Measurements from ENCODE around the gene NAXD.
"Not testable (repeated sequence)": the region's sequence is repeated elsewhere in the genome, so short reads cannot be mapped to it uniquely, and the experiment has no call there.

NAXD gene

DNA sequence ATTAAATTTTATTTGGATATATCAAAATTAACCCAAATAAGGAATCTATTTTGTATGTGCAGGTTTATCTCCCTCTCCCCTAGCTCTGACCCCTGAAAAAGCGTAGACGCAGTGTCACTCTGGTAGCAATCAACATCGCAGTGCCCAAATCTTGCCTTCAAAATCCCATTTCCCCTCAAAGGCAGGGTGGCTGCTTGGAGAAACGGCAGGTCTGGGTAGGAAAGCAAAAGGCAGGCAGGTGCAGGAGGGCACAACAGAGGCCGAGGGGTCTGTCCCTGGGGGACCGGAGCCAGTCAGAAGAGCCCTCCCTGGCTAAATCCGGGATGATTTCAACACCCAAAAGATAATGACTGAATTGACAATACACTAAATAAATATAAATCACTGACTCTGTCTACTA, 41.9 kb downstream of the NAXD start:
- H3K27ac ChIP-seq (ENCODE audit: low read depth, low read length): no peak overlapping the region
- no peak overlapping the region for H3K9ac ChIP-seq (ENCODE audit: low read length)
- no peak for TF ChIP-seq EZH2phosphoT487 (conservative IDR thresholded peaks at IDR 0.05; ENCODE audit: low read length)
- TF ChIP-seq, protein P1, sequence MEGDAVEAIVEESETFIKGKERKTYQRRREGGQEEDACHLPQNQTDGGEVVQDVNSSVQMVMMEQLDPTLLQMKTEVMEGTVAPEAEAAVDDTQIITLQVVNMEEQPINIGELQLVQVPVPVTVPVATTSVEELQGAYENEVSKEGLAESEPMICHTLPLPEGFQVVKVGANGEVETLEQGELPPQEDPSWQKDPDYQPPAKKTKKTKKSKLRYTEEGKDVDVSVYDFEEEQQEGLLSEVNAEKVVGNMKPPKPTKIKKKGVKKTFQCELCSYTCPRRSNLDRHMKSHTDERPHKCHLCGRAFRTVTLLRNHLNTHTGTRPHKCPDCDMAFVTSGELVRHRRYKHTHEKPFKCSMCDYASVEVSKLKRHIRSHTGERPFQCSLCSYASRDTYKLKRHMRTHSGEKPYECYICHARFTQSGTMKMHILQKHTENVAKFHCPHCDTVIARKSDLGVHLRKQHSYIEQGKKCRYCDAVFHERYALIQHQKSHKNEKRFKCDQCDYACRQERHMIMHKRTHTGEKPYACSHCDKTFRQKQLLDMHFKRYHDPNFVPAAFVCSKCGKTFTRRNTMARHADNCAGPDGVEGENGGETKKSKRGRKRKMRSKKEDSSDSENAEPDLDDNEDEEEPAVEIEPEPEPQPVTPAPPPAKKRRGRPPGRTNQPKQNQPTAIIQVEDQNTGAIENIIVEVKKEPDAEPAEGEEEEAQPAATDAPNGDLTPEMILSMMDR (IDR thresholded peaks at IDR 0.05; ENCODE audit: insufficient read depth, low read length, poor library complexity, severe bottlenecking): no peak
- no peaks in the 10 kb centered on the region; the same call in 1 of the 2 replicates for H4K20me1 ChIP-seq (ENCODE audit: low read depth, low read length)
- H3F3A ChIP-seq (ENCODE audit: insufficient read depth): no peaks in the 10 kb centered on the region; the same call in 1 of the 2 replicates
- H3K36me3 ChIP-seq (ENCODE audit: low read length): 0 out of 2 replicates have a peak, but pooled peaks cover 3% of the 10 kb centered on the region
- H3K27me3 ChIP-seq (ENCODE audit: low read length): no peaks in the 10 kb centered on the region
- no peak overlapping the region for H3K4me2 ChIP-seq (ENCODE audit: low read depth, low read length, poor library complexity, severe bottlenecking)
- H2AFZ ChIP-seq (ENCODE audit: low read depth, low read length, severe bottlenecking): no peak overlapping the region
- H3K79me2 ChIP-seq (ENCODE audit: insufficient read depth, low read length): peaks cover 5% of the 10 kb centered on the region; the same call in 1 of the 2 replicates
- H3K9me3 ChIP-seq (ENCODE audit: insufficient read depth, low read length): no peaks in the 10 kb centered on the region
- H3K4me3 ChIP-seq (ENCODE audit: insufficient read depth, low read length, poor library complexity, severe bottlenecking): no peak overlapping the region
- H3K9me2 ChIP-seq (replicated peaks; ENCODE audit: insufficient read depth, low read length): no peaks in the 10 kb centered on the region

DNA sequence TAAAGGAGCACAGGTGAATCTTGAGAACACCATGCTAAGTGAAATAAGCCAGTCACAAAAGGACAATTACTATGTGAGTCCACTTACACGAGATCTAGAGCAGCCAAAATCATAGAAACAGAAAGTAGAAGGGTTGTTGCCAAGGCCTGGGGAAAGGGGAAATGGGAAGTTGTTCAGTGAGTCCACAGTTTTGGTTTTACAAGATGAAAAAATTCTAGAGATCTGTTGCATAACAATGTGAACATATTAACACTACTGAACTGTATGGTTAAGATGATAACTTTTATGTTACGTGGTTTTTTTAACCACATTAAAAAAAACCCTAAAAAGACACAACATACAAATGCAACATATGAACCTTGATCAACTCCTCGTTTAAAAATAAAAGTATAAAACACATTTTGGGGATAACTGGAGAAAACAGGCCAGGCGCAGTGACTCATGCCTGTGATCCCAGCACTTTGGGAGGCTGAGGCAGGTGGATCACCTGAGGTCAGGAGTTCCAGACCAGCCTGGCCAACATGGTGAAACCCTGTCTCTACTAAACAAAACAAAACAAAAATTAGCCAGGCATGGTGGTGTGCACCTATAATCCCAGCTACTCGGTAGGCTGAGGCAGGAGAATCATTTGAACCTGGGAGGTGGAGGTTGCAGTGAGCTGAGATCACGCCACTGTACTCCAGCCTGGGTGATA, 43.0 kb downstream of the NAXD start:
- H3K4me3 ChIP-seq (ENCODE audit: insufficient read depth, low read length, poor library complexity, severe bottlenecking); H3F3A ChIP-seq (ENCODE audit: insufficient read depth); H3K27me3 ChIP-seq (ENCODE audit: low read length); H3K4me2 ChIP-seq (ENCODE audit: low read depth, low read length, poor library complexity, severe bottlenecking); H3K9me3 ChIP-seq (ENCODE audit: insufficient read depth, low read length); H3K9me2 ChIP-seq (replicated peaks; ENCODE audit: insufficient read depth, low read length); H3K9ac ChIP-seq (ENCODE audit: low read length); H4K20me1 ChIP-seq (ENCODE audit: low read depth, low read length); H3K79me2 ChIP-seq (ENCODE audit: insufficient read depth, low read length); H2AFZ ChIP-seq (ENCODE audit: low read depth, low read length, severe bottlenecking); H3K27ac ChIP-seq (ENCODE audit: low read depth, low read length): not testable (repeated sequence)
- H3K36me3 ChIP-seq (ENCODE audit: low read length): peaks cover 14% of the 10 kb centered on the region; the same call in 1 of the 2 replicates

DNA sequence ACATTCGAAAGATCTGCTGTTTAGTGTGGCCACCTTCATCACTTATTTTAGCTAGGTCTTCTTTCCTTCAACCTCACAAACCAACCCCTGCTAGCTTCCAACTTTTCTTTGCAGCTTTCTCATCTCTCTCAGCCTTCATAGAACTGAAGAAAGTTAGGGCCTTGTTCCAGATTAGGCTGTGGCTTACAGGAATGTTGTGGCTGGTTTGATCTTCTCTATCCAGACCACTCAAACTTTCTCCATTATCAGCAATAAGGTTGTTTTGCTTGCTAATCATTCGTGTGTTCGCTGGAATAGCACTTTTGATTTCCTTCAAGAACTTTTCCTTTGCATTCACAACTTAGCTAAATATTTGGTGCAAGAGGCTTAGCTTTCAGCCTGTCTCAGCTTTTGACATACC, 45.9 kb downstream of the NAXD start:
- H3K79me2 ChIP-seq (ENCODE audit: insufficient read depth, low read length): no peaks in the 10 kb centered on the region
- H3K27ac ChIP-seq (ENCODE audit: low read depth, low read length): no peak overlapping the region
- no peaks in the 10 kb centered on the region for H4K20me1 ChIP-seq (ENCODE audit: low read depth, low read length)
- H3K9ac ChIP-seq (ENCODE audit: low read length): no peak overlapping the region
- H3F3A ChIP-seq (ENCODE audit: insufficient read depth): no peaks in the 10 kb centered on the region; the same call in 1 of the 2 replicates
- H3K9me2 ChIP-seq (replicated peaks; ENCODE audit: insufficient read depth, low read length): no peaks in the 10 kb centered on the region
- TF ChIP-seq, protein P1 (IDR thresholded peaks at IDR 0.05; ENCODE audit: insufficient read depth, low read length, poor library complexity, severe bottlenecking): no peak
- TF ChIP-seq EZH2phosphoT487 (conservative IDR thresholded peaks at IDR 0.05; ENCODE audit: low read length): no peak
- no peaks in the 10 kb centered on the region for H3K9me3 ChIP-seq (ENCODE audit: insufficient read depth, low read length)
- H3K36me3 ChIP-seq (ENCODE audit: low read length): peaks cover 14% of the 10 kb centered on the region; the same call in 1 of the 2 replicates
- H2AFZ ChIP-seq (ENCODE audit: low read depth, low read length, severe bottlenecking): no peak overlapping the region
- H3K27me3 ChIP-seq (ENCODE audit: low read length): no peaks in the 10 kb centered on the region
- H3K4me3 ChIP-seq (ENCODE audit: insufficient read depth, low read length, poor library complexity, severe bottlenecking): no peak overlapping the region
- no peak overlapping the region for H3K4me2 ChIP-seq (ENCODE audit: low read depth, low read length, poor library complexity, severe bottlenecking)

DNA sequence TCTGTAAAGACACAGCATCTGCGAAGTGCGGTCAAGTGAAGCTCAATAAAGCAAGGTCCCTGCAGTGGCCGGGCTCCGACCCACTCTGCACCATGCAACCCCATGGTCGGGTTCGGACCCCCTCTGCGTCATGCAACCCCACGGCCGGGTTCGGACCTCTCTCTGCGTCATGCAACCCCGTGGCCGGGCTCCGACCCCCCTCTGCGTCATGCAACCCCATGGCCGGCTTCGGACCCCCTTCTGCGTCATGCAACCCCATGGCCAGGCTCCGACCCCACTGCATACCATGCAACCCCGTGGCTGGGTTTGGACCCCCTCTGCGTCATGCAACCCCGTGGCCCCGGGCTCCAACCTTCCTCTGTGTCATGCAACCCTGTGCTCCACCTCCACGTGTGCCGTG, 46.7 kb downstream of the NAXD start:
- H3K4me2 ChIP-seq (ENCODE audit: low read depth, low read length, poor library complexity, severe bottlenecking): no peak overlapping the region
- H3K4me3 ChIP-seq (ENCODE audit: insufficient read depth, low read length, poor library complexity, severe bottlenecking): no peak overlapping the region
- no peak overlapping the region for H3K9ac ChIP-seq (ENCODE audit: low read length)
- no peaks in the 10 kb centered on the region for H3K9me2 ChIP-seq (replicated peaks; ENCODE audit: insufficient read depth, low read length)
- TF ChIP-seq EZH2phosphoT487 (conservative IDR thresholded peaks at IDR 0.05; ENCODE audit: low read length): no peak
- TF ChIP-seq, protein P1 (IDR thresholded peaks at IDR 0.05; ENCODE audit: insufficient read depth, low read length, poor library complexity, severe bottlenecking): no peak
- no peak overlapping the region for H2AFZ ChIP-seq (ENCODE audit: low read depth, low read length, severe bottlenecking)
- no peaks in the 10 kb centered on the region for H3K9me3 ChIP-seq (ENCODE audit: insufficient read depth, low read length)
- peaks cover 18% of the 10 kb centered on the region for H3K36me3 ChIP-seq (ENCODE audit: low read length)
- no peaks in the 10 kb centered on the region for H3K79me2 ChIP-seq (ENCODE audit: insufficient read depth, low read length)
- no peaks in the 10 kb centered on the region for H3K27me3 ChIP-seq (ENCODE audit: low read length)
- no peaks in the 10 kb centered on the region for H4K20me1 ChIP-seq (ENCODE audit: low read depth, low read length)
- H3F3A ChIP-seq (ENCODE audit: insufficient read depth): no peaks in the 10 kb centered on the region; the same call in 1 of the 2 replicates
- no peak overlapping the region for H3K27ac ChIP-seq (ENCODE audit: low read depth, low read length)

Measured in SU-DHL-6 (cell line).